Neural progenitor cell (in vitro differentiated cells): ENCODE data around the gene ERICH4.

Source experiments
- EZH2phosphoT487 ChIP-seq: fragments of 200-600 bp; sonication (generic); IDR thresholded peaks from 2 replicates; pipeline ENCODE4 v1.6.1; 2017; ENCODE audit warnings: antibody characterized with exemption
- TF ChIP-seq, protein P1 (sequence below): fragments of 200-600 bp; sonication (generic); IDR thresholded peaks from 2 replicates; pipeline ENCODE4 v1.5.1; 2017; ENCODE audit warnings: antibody characterized with exemption, mild to moderate bottlenecking

- TF ChIP-seq, protein P1, sequence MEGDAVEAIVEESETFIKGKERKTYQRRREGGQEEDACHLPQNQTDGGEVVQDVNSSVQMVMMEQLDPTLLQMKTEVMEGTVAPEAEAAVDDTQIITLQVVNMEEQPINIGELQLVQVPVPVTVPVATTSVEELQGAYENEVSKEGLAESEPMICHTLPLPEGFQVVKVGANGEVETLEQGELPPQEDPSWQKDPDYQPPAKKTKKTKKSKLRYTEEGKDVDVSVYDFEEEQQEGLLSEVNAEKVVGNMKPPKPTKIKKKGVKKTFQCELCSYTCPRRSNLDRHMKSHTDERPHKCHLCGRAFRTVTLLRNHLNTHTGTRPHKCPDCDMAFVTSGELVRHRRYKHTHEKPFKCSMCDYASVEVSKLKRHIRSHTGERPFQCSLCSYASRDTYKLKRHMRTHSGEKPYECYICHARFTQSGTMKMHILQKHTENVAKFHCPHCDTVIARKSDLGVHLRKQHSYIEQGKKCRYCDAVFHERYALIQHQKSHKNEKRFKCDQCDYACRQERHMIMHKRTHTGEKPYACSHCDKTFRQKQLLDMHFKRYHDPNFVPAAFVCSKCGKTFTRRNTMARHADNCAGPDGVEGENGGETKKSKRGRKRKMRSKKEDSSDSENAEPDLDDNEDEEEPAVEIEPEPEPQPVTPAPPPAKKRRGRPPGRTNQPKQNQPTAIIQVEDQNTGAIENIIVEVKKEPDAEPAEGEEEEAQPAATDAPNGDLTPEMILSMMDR, result no peak
- TF ChIP-seq EZH2phosphoT487, result no peak
Observed at GRCh38 chr19:41412953-41413352, 30.0 kb upstream of the ERICH4 start.
